ENCODE data around the gene SHISA5.
"Not testable (repeated sequence)": the region's sequence is repeated elsewhere in the genome, so short reads cannot be mapped to it uniquely, and the experiment has no call there.

The SHISA5 gene

GRCh38 chr3:48536785-48537184, 32.8 kb upstream of the SHISA5 start:
- POLR2A ChIA-PET: interaction anchor here (1.0 kb wide), 1 partner anchor 65 kb away, joined by 3 read pairs; no protein-coding TSS in a partner anchor
- DNase-seq (ENCODE audit: extremely low spot score): no peak
- TF ChIP-seq ARNT (IDR thresholded peaks at IDR 0.05): no peak
- no peak for TF ChIP-seq SP1 (IDR thresholded peaks at IDR 0.05)
- no peak for TF ChIP-seq ZNF384 (IDR thresholded peaks at IDR 0.05)
- TF ChIP-seq NFRKB (IDR thresholded peaks at IDR 0.05): no peak
- no peak for TF ChIP-seq ELF4 (IDR thresholded peaks at IDR 0.05)
- no peak for TF ChIP-seq L3MBTL2 (conservative IDR thresholded peaks at IDR 0.05)
- no peak for TF ChIP-seq PKNOX1 (IDR thresholded peaks at IDR 0.05)
- no peak for TF ChIP-seq LEF1 (IDR thresholded peaks at IDR 0.05; ENCODE audit: borderline replicate concordance)
- TF ChIP-seq SUZ12 (IDR thresholded peaks at IDR 0.05): no peak
- no peak for TF ChIP-seq FOXM1 (IDR thresholded peaks at IDR 0.05; ENCODE audit: borderline replicate concordance)
- no peak for TF ChIP-seq FOXK2 (IDR thresholded peaks at IDR 0.05)
- TF ChIP-seq TARDBP (IDR thresholded peaks at IDR 0.05): no peak
- TF ChIP-seq HDGF (IDR thresholded peaks at IDR 0.05; ENCODE audit: borderline replicate concordance): no peak
- no peak for TF ChIP-seq CTBP1 (IDR thresholded peaks at IDR 0.05; ENCODE audit: borderline replicate concordance)
- no peak for TF ChIP-seq FOXA1 (IDR thresholded peaks at IDR 0.05)
- TF ChIP-seq BHLHE40 (IDR thresholded peaks at IDR 0.05; ENCODE audit: borderline replicate concordance): no peak
- CTCF ChIA-PET: interaction anchor here (0.6 kb wide), 1 partner anchor 64 kb away, joined by 3 read pairs; no protein-coding TSS in a partner anchor

GRCh38 chr3:48536116-48536515, 32.1 kb upstream of the SHISA5 start:
- TF ChIP-seq HDGF (IDR thresholded peaks at IDR 0.05; ENCODE audit: borderline replicate concordance) (no peak), TARDBP (IDR thresholded peaks at IDR 0.05) (no peak), ARNT (IDR thresholded peaks at IDR 0.05) (no peak), L3MBTL2 (conservative IDR thresholded peaks at IDR 0.05) (no peak), FOXA1 (IDR thresholded peaks at IDR 0.05) (no peak), NFRKB (IDR thresholded peaks at IDR 0.05) (no peak), FOXM1 (IDR thresholded peaks at IDR 0.05; ENCODE audit: borderline replicate concordance) (no peak)
- ChIA-PET POLR2A (interaction anchor here (1.0 kb wide), 1 partner anchor 64 kb away, joined by 3 read pairs; no protein-coding TSS in a partner anchor), CTCF (no interaction called here)
- no peak for DNase-seq (ENCODE audit: extremely low spot score)

- DNase-seq (ENCODE audit: extremely low spot score): no peak
- ChIA-PET CTCF (no interaction called here), POLR2A (no interaction called here)
- TF ChIP-seq BHLHE40 (IDR thresholded peaks at IDR 0.05; ENCODE audit: borderline replicate concordance) (no peak), HDGF (IDR thresholded peaks at IDR 0.05; ENCODE audit: borderline replicate concordance) (no peak), NFRKB (IDR thresholded peaks at IDR 0.05) (no peak), ZNF384 (IDR thresholded peaks at IDR 0.05) (no peak), L3MBTL2 (conservative IDR thresholded peaks at IDR 0.05) (no peak), FOXA1 (IDR thresholded peaks at IDR 0.05) (no peak), LEF1 (IDR thresholded peaks at IDR 0.05; ENCODE audit: borderline replicate concordance) (no peak), SUZ12 (IDR thresholded peaks at IDR 0.05) (no peak), ELF4 (IDR thresholded peaks at IDR 0.05) (no peak), SP1 (IDR thresholded peaks at IDR 0.05) (no peak), PKNOX1 (IDR thresholded peaks at IDR 0.05) (no peak), TARDBP (IDR thresholded peaks at IDR 0.05) (no peak), FOXM1 (IDR thresholded peaks at IDR 0.05; ENCODE audit: borderline replicate concordance) (no peak)
These were observed 31.6 kb upstream of the SHISA5 start for GRCh38 chr3:48535578-48535977.

- CTCF ChIA-PET: interaction anchor here (1.1 kb wide), 1 partner anchor 97 kb away, joined by 3 read pairs; no protein-coding TSS in a partner anchor
These were observed 29.0 kb upstream of the SHISA5 start for GRCh38 chr3:48532977-48533337.

GRCh38 chr3:48532271-48532976, 28.4 kb upstream of the SHISA5 start:
- ChIA-PET CTCF (interaction anchor here (1.1 kb wide), 1 partner anchor 96 kb away, joined by 3 read pairs; no protein-coding TSS in a partner anchor), POLR2A (no interaction called here)
- DNase-seq (ENCODE audit: extremely low spot score): no peak
- TF ChIP-seq FOXA1 (IDR thresholded peaks at IDR 0.05) (no peak), BHLHE40 (IDR thresholded peaks at IDR 0.05; ENCODE audit: borderline replicate concordance) (no peak), CTBP1 (IDR thresholded peaks at IDR 0.05; ENCODE audit: borderline replicate concordance) (no peak)

More at GRCh38 chr3:48532977-48533337, 29.0 kb upstream of the SHISA5 start:
- no peak for DNase-seq (ENCODE audit: extremely low spot score)
- TF ChIP-seq SP1 (IDR thresholded peaks at IDR 0.05) (no peak), FOXA1 (IDR thresholded peaks at IDR 0.05) (no peak), ARNT (IDR thresholded peaks at IDR 0.05) (no peak), FOXK2 (IDR thresholded peaks at IDR 0.05) (no peak), BHLHE40 (IDR thresholded peaks at IDR 0.05; ENCODE audit: borderline replicate concordance) (no peak), L3MBTL2 (conservative IDR thresholded peaks at IDR 0.05) (no peak), ELF4 (IDR thresholded peaks at IDR 0.05) (no peak), NFRKB (IDR thresholded peaks at IDR 0.05) (no peak), ZNF384 (IDR thresholded peaks at IDR 0.05) (no peak), TARDBP (IDR thresholded peaks at IDR 0.05) (no peak), CTBP1 (IDR thresholded peaks at IDR 0.05; ENCODE audit: borderline replicate concordance) (no peak), SUZ12 (IDR thresholded peaks at IDR 0.05) (no peak), HDGF (IDR thresholded peaks at IDR 0.05; ENCODE audit: borderline replicate concordance) (no peak), PKNOX1 (IDR thresholded peaks at IDR 0.05) (no peak), FOXM1 (IDR thresholded peaks at IDR 0.05; ENCODE audit: borderline replicate concordance) (no peak), LEF1 (IDR thresholded peaks at IDR 0.05; ENCODE audit: borderline replicate concordance) (no peak)
- POLR2A ChIA-PET: no interaction called here

- CTCF ChIA-PET: interaction anchor here (0.5 to 0.6 kb wide), 2 partner anchors 57 to 143 kb away, joined by 3 to 10 read pairs; no protein-coding TSS in a partner anchor
- DNase-seq (ENCODE audit: extremely low spot score); POLR2A ChIA-PET: not testable (repeated sequence)
These were observed 26.7 kb upstream of the SHISA5 start for GRCh38 chr3:48530701-48531100.
